Measurements from ENCODE around the gene DRC3.

- TF ChIP-seq CTCF (IDR thresholded peaks at IDR 0.05; ENCODE audit: low read depth, low read length, missing input control): no peak
- TF ChIP-seq REST (IDR thresholded peaks at IDR 0.05): no peak
Observed at GRCh38 chr17:17959520-17960361, 12.9 kb upstream of the DRC3 start.
